Natural killer cell (primary cell): Measurements from ENCODE around the gene VASP. TPM values are rescaled to one million over a fixed set of nuclear protein-coding genes. Genes with fewer than 3 reads are reported as not detected.

Source experiments
- ATAC-seq, 3 donors: fragments of 150-1000 bp in 2 of 3; fragments of 200-7000 bp in 1 of 3; cut with Tn5 transposase; 1 replicate in 1 of 3; 2 replicates in 2 of 3; pipeline ENCODE4 v1.10.0; 2021; ENCODE audit warnings: mild to moderate bottlenecking in 2 of 3, moderate library complexity in 2 of 3
- DNase-seq, 2 donors: peaks; one replicate each; pipeline versions ENCODE4 v3.0.0 to v3.0.0-alpha.2; 2013 to 2021; ENCODE audit warnings: mixed read lengths in 1 of 2
- H3K27ac ChIP-seq: one replicate; pipeline ENCODE4 v1.5.1; 2013; ENCODE audit warnings: mild to moderate bottlenecking, low read length
- H3K27me3 ChIP-seq: one replicate; pipeline ENCODE4 v1.6.1; 2013; ENCODE audit warnings: low read length; ENCODE audit not compliant: control insufficient read depth, insufficient read depth
- H3K36me3 ChIP-seq: one replicate; pipeline ENCODE4 v1.6.1; 2013; ENCODE audit warnings: low read length; ENCODE audit not compliant: control insufficient read depth, insufficient read depth
- H3K4me1 ChIP-seq: one replicate; pipeline ENCODE4 v1.6.1; 2013; ENCODE audit warnings: low read length; ENCODE audit not compliant: control insufficient read depth, insufficient read depth
- H3K4me3 ChIP-seq: one replicate; pipeline ENCODE4 v1.5.1; 2013; ENCODE audit warnings: low read length
- H3K9me3 ChIP-seq: one replicate; pipeline ENCODE4 v1.6.1; 2013; ENCODE audit warnings: low read length; ENCODE audit not compliant: control insufficient read depth, insufficient read depth
- H3K27ac Mint-ChIP-seq, 2 donors: one replicate each; pipeline ENCODE4 v1.8.0; 2022; ENCODE audit warnings: mild to moderate bottlenecking in 2 of 2, mixed read lengths in 2 of 2, moderate library complexity in 1 of 2
- H3K27me3 Mint-ChIP-seq, 2 donors: one replicate each; pipeline ENCODE4 v1.8.0; 2022; ENCODE audit warnings: low read depth in 2 of 2, mixed read lengths in 2 of 2
- H3K36me3 Mint-ChIP-seq: one replicate; pipeline ENCODE4 v1.8.0; 2022; ENCODE audit warnings: mixed read lengths
- H3K4me1 Mint-ChIP-seq, 2 donors: one replicate each; pipeline ENCODE4 v1.8.0; 2022; ENCODE audit warnings: mixed read lengths in 2 of 2
- H3K4me3 Mint-ChIP-seq: one replicate; pipeline ENCODE4 v1.8.0; 2022; ENCODE audit warnings: mild to moderate bottlenecking, moderate library complexity, mixed read lengths
- H3K9me3 Mint-ChIP-seq, 2 donors: one replicate each; pipeline ENCODE4 v1.8.0; 2022; ENCODE audit warnings: mixed read lengths in 2 of 2
- CTCF ChIP-seq: fragments of 200-600 bp; IDR thresholded peaks from one replicate; pipeline ENCODE4 v1.8.0; 2022; ENCODE audit warnings: antibody characterized with exemption
- WGBS: methylation state at CpG from one replicate; pipeline ENCODE4 v1.1.7; 2013; ENCODE audit warnings: missing lambda C conversion rate; ENCODE audit not compliant: insufficient coverage; 5-methylcytosine and 5-hydroxymethylcytosine counted together
- intact Hi-C: fragments of 100-400 bp; cut with micrococcal nuclease; formaldehyde crosslinking; loops from one replicate; pipeline ENCODE4 v1.14.2; 2022
- total RNA-seq, 4 donors: library from RNA; stranded (reverse); fragments of 120-200 nt in 1 of 4; gene quantifications; one replicate each; pipeline versions ENCODE4 v1.2.3 to v1.2.4, GENCODE V29; 2013 to 2022

The VASP gene
- total RNA-seq, 3 donors from 2014 or later (not counting 1 experiment from before 2014, with no cell fraction given) = 192 to 244 (median 237) TPM

- intact Hi-C loops = no loop called here
- 81% methylated on average over 16 of the region's 17 CpGs for WGBS
- H3K36me3 Mint-ChIP-seq = no peaks in the 10 kb centered on the region
- no peak overlapping the region for H3K27ac ChIP-seq
- no peaks in the 10 kb centered on the region for H3K27me3 Mint-ChIP-seq
- H3K36me3 ChIP-seq = peaks cover 48% of the 10 kb centered on the region
- H3K27me3 ChIP-seq = no peaks in the 10 kb centered on the region
- no peaks in the 10 kb centered on the region for H3K9me3 ChIP-seq
- TF ChIP-seq CTCF = no peak
- no peaks in the 10 kb centered on the region for H3K9me3 Mint-ChIP-seq
- peak overlapping the region; percentile 52 to 60 for H3K27ac Mint-ChIP-seq
- H3K4me1 Mint-ChIP-seq = peaks cover 20 to 26% of the 10 kb centered on the region in 2 donors
- H3K4me1 ChIP-seq = peaks cover 20% of the 10 kb centered on the region
- ATAC-seq (no peak), DNase-seq (no peak)
- H3K4me3 Mint-ChIP-seq = no peak overlapping the region
- no peak overlapping the region for H3K4me3 ChIP-seq
Measured at GRCh38 chr19:45528149-45528743, 21.0 kb downstream of the VASP start.

- intact Hi-C loops = no loop called here
- peak in 1 of 3 donors; percentile 45 for ATAC-seq
- Mint-ChIP-seq H3K36me3 (no peaks in the 10 kb centered on the region), H3K4me1 (peaks cover 13 to 20% of the 10 kb centered on the region in 2 donors), H3K9me3 (no peaks in the 10 kb centered on the region), H3K27me3 (no peaks in the 10 kb centered on the region), H3K27ac (peak overlapping the region in 1 of 2 donors; percentile 60), H3K4me3 (no peak overlapping the region)
- Histone ChIP-seq H3K4me3 (no peak overlapping the region), H3K4me1 (peaks cover 14% of the 10 kb centered on the region), H3K27me3 (no peaks in the 10 kb centered on the region), H3K36me3 (peaks cover 42% of the 10 kb centered on the region), H3K27ac (no peak overlapping the region), H3K9me3 (no peaks in the 10 kb centered on the region)
- peak in 1 of 2 donors; percentile 41 for DNase-seq
- TF ChIP-seq CTCF = no peak
- 19% methylated on average over 49 of the region's 49 CpGs for WGBS
Measured at GRCh38 chr19:45528744-45529419, 21.6 kb downstream of the VASP start.

GRCh38 chr19:45529420-45529785 lies 22.1 kb downstream of the VASP start:
- no peak for TF ChIP-seq CTCF
- Mint-ChIP-seq H3K4me3 (no peak overlapping the region), H3K9me3 (no peaks in the 10 kb centered on the region), H3K36me3 (no peaks in the 10 kb centered on the region), H3K27me3 (no peaks in the 10 kb centered on the region), H3K27ac (no peak overlapping the region), H3K4me1 (peaks cover 11 to 18% of the 10 kb centered on the region in 2 donors)
- peaks cover 12% of the 10 kb centered on the region for H3K4me1 ChIP-seq
- H3K4me3 ChIP-seq = no peak overlapping the region
- H3K9me3 ChIP-seq = no peaks in the 10 kb centered on the region
- H3K27me3 ChIP-seq = no peaks in the 10 kb centered on the region
- intact Hi-C loops = no loop called here
- no peak for DNase-seq
- WGBS = 40% methylated on average over 13 of the region's 14 CpGs
- no peak overlapping the region for H3K27ac ChIP-seq
- no peak for ATAC-seq
- H3K36me3 ChIP-seq = peaks cover 37% of the 10 kb centered on the region
